ENCODE data around the gene UQCC5.

UQCC5 gene

GRCh38 chr3:52495777-52496602 is 40.4 kb upstream of the UQCC5 start:
- H3K36me3 ChIP-seq (replicated peaks): peaks cover 18% of the 10 kb centered on the region
- H3K4me3 ChIP-seq: no peak overlapping the region
- no peaks in the 10 kb centered on the region for H3K4me1 ChIP-seq
- H3K9me3 ChIP-seq: no peaks in the 10 kb centered on the region
- no peaks in the 10 kb centered on the region for H3K27me3 ChIP-seq (ENCODE audit: low read depth)
- in situ Hi-C loops (cut with MboI; ENCODE audit: low sequenced_read_pairs): no loop called here
- no peak for DNase-seq (ENCODE audit: low spot score in 2 of 2)

- no peaks in the 10 kb centered on the region for H3K4me1 ChIP-seq
- H3K4me3 ChIP-seq: no peak overlapping the region
- in situ Hi-C loops (cut with MboI; ENCODE audit: low sequenced_read_pairs): no loop called here
- no peak for DNase-seq (ENCODE audit: low spot score in 2 of 2)
- H3K36me3 ChIP-seq (replicated peaks): no peaks in the 10 kb centered on the region
- no peaks in the 10 kb centered on the region for H3K9me3 ChIP-seq
- no peaks in the 10 kb centered on the region for H3K27me3 ChIP-seq (ENCODE audit: low read depth)
Observed at GRCh38 chr3:52498137-52499054, 38.0 kb upstream of the UQCC5 start.

DNA sequence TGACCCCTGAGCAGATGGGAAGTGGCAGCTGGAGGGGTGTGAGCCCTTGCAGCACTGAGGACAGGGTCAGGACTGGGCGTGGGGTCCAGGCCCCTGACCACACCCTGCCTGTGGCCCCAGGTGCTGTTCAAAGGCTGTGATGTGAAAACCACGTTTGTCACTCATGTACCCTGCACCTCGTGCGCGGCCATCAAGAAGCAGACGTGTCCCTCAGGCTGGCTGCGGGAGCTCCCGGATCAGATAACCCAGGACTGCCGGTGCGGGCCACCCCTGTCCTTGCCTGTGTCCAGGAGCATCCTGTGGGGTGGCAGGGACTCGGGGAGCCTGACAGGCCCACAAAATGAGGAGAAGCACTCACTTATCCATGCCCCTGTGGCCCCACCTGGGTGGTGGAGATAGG is 35.4 kb upstream of the UQCC5 start:
- in situ Hi-C loops (cut with MboI; ENCODE audit: low sequenced_read_pairs): no loop called here
- no peaks in the 10 kb centered on the region for H3K36me3 ChIP-seq (replicated peaks)
- DNase-seq (ENCODE audit: low spot score in 2 of 2): no peak
- no peaks in the 10 kb centered on the region for H3K4me1 ChIP-seq
- no peaks in the 10 kb centered on the region for H3K27me3 ChIP-seq (ENCODE audit: low read depth)
- H3K9me3 ChIP-seq: no peaks in the 10 kb centered on the region
- H3K4me3 ChIP-seq: no peak overlapping the region

- H3K27me3 ChIP-seq (ENCODE audit: low read depth): no peaks in the 10 kb centered on the region
- in situ Hi-C loops (cut with MboI; ENCODE audit: low sequenced_read_pairs): no loop called here
- H3K4me1 ChIP-seq: no peaks in the 10 kb centered on the region
- H3K36me3 ChIP-seq (replicated peaks): no peaks in the 10 kb centered on the region
- H3K9me3 ChIP-seq: no peaks in the 10 kb centered on the region
- H3K4me3 ChIP-seq: no peak overlapping the region
- no peak for DNase-seq (ENCODE audit: low spot score in 2 of 2)
Observed at GRCh38 chr3:52502001-52502400, 34.4 kb upstream of the UQCC5 start.

DNA sequence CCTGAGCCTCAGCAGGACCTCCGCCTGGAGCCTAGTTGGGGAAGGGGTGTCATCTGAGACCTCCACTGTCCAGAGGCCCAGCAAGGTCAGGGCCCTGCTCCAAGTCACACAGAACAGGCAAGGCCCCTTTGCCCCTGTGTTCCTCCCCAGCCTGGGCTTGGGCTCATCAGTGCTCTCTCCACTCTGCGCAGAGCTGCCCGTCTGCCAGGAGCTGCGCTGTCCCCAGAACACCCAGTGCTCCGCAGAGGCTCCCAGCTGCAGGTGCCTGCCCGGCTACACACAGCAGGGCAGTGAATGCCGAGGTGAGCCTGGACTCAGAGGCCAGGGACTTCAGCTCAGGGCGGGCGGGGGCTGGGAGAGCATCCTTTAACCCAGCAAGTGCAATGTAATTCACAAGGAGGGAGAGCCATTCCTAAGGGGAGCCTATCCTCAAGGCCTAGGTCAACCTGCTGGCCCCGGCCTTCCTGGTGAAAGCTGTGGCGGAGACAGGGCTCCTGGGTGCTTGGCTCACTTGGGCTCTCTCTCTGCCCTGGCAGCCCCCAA is 33.5 kb upstream of the UQCC5 start:
- in situ Hi-C loops (cut with MboI; ENCODE audit: low sequenced_read_pairs): no loop called here
- no peak for DNase-seq (ENCODE audit: low spot score in 2 of 2)
- Histone ChIP-seq H3K4me1 (no peaks in the 10 kb centered on the region), H3K4me3 (no peak overlapping the region), H3K36me3 (replicated peaks) (no peaks in the 10 kb centered on the region), H3K27me3 (ENCODE audit: low read depth) (no peaks in the 10 kb centered on the region), H3K9me3 (no peaks in the 10 kb centered on the region)

DNA sequence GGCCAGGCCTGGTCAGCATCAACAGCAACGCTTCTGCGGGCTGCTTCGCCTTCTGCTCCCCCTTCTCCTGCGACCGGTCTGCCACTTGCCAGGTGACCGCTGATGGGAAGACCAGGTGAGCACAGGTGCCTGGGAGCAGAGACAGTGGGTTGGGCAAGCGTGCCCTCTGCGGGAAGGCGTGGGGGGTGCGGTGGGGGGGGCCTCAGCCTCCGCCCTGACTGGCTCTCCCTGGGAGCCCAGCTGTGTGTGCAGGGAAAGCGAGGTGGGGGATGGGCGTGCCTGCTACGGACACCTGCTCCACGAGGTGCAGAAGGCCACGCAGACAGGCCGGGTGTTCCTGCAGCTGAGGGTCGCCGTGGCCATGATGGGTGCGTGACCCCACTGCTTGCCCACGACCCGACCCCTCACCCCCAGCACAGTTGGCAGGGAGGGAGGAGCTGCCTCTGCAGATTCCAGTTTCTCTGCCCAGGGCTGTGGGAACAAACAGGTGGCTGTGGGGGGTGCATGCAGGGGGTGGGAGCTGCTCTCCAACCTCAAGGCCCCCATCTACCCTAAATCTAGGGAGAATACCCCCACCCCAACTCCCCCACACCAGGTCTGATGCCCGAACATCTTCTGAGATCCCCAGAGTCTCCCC is 32.5 kb upstream of the UQCC5 start:
- no peak for DNase-seq (ENCODE audit: low spot score in 2 of 2)
- H3K9me3 ChIP-seq: no peaks in the 10 kb centered on the region
- no peak overlapping the region for H3K4me3 ChIP-seq
- in situ Hi-C loops (cut with MboI; ENCODE audit: low sequenced_read_pairs): no loop called here
- no peaks in the 10 kb centered on the region for H3K27me3 ChIP-seq (ENCODE audit: low read depth)
- H3K4me1 ChIP-seq: no peaks in the 10 kb centered on the region
- no peaks in the 10 kb centered on the region for H3K36me3 ChIP-seq (replicated peaks)

DNA sequence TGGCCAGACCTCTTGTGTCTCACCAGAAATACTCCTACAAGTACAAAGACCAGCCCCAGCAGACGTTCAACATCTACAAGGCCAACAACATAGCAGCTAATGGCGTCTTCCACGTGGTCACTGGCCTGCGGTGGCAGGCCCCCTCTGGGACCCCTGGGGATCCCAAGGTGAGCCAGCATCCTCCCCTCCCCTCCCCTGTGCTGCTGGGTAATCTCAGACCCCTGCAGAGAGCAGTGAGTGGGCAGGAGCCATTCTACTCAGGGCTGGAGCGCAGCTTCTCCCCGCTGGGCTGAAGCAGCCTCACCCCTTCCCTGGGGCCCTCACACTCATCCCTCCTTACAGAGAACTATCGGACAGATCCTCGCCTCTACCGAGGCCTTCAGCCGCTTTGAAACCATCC is 31.4 kb upstream of the UQCC5 start:
- in situ Hi-C loops (cut with MboI; ENCODE audit: low sequenced_read_pairs): no loop called here
- Histone ChIP-seq H3K36me3 (replicated peaks) (no peaks in the 10 kb centered on the region), H3K4me3 (no peak overlapping the region), H3K9me3 (no peaks in the 10 kb centered on the region), H3K27me3 (ENCODE audit: low read depth) (no peaks in the 10 kb centered on the region), H3K4me1 (no peaks in the 10 kb centered on the region)
- no peak for DNase-seq (ENCODE audit: low spot score in 2 of 2)

- DNase-seq (ENCODE audit: low spot score in 2 of 2): no peak
- in situ Hi-C loops (cut with MboI; ENCODE audit: low sequenced_read_pairs): no loop called here
Observed at GRCh38 chr3:52506266-52506966, 30.0 kb upstream of the UQCC5 start.

GRCh38 chr3:52507359-52507758 is 29.0 kb upstream of the UQCC5 start:
- no peak overlapping the region for H3K4me3 ChIP-seq
- H3K9me3 ChIP-seq: no peaks in the 10 kb centered on the region
- H3K27me3 ChIP-seq (ENCODE audit: low read depth): no peaks in the 10 kb centered on the region; the same call in 1 of the 2 replicates
- in situ Hi-C loops (cut with MboI; ENCODE audit: low sequenced_read_pairs): no loop called here
- H3K36me3 ChIP-seq (replicated peaks): no peaks in the 10 kb centered on the region
- no peaks in the 10 kb centered on the region for H3K4me1 ChIP-seq
- no peak for DNase-seq (ENCODE audit: low spot score in 2 of 2)

More at GRCh38 chr3:52506266-52506966, 30.0 kb upstream of the UQCC5 start:
- Histone ChIP-seq H3K9me3 (no peaks in the 10 kb centered on the region), H3K36me3 (replicated peaks) (no peaks in the 10 kb centered on the region), H3K4me1 (no peaks in the 10 kb centered on the region), H3K27me3 (ENCODE audit: low read depth) (no peaks in the 10 kb centered on the region; the same call in 1 of the 2 replicates), H3K4me3 (no peak overlapping the region)

DNA sequence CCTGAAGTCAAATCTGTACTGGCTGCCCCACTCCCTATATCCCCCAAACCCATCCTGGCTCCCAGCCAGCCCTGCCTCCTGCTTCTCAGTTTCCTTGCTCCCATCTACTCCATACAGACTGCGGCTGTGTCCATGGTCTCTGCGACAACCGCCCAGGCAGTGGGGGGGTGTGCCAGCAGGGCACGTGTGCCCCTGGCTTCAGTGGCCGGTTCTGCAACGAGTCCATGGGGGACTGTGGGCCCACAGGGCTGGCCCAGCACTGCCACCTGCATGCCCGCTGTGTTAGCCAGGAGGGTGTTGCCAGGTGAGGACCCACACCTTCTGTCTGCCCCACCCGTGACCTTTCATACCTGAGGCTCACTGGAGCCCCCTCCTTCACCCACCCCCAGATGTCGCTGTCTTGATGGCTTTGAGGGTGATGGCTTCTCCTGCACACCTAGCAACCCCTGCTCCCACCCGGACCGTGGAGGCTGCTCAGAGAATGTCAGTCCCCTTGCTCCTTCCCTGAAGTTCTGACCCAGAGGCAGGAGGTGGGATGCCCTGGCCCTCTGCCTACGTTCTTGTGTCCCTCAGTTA is 26.6 kb upstream of the UQCC5 start:
- in situ Hi-C loops (cut with MboI; ENCODE audit: low sequenced_read_pairs): no loop called here
- H3K9me3 ChIP-seq: no peaks in the 10 kb centered on the region
- no peak overlapping the region for H3K4me3 ChIP-seq
- no peaks in the 10 kb centered on the region for H3K4me1 ChIP-seq
- DNase-seq (ENCODE audit: low spot score in 2 of 2): no peak
- no peaks in the 10 kb centered on the region for H3K36me3 ChIP-seq (replicated peaks)
- peaks cover 2% of the 10 kb centered on the region; the same call in 1 of the 2 replicates for H3K27me3 ChIP-seq (ENCODE audit: low read depth)

- no peaks in the 10 kb centered on the region for H3K4me1 ChIP-seq
- H3K27me3 ChIP-seq (ENCODE audit: low read depth): peaks cover 2% of the 10 kb centered on the region; the same call in 1 of the 2 replicates
- H3K9me3 ChIP-seq: no peaks in the 10 kb centered on the region
- no peak for DNase-seq (ENCODE audit: low spot score in 2 of 2)
- no peaks in the 10 kb centered on the region for H3K36me3 ChIP-seq (replicated peaks)
- in situ Hi-C loops (cut with MboI; ENCODE audit: low sequenced_read_pairs): no loop called here
- H3K4me3 ChIP-seq: no peak overlapping the region
Observed at GRCh38 chr3:52511509-52511908, 24.9 kb upstream of the UQCC5 start.

DNA sequence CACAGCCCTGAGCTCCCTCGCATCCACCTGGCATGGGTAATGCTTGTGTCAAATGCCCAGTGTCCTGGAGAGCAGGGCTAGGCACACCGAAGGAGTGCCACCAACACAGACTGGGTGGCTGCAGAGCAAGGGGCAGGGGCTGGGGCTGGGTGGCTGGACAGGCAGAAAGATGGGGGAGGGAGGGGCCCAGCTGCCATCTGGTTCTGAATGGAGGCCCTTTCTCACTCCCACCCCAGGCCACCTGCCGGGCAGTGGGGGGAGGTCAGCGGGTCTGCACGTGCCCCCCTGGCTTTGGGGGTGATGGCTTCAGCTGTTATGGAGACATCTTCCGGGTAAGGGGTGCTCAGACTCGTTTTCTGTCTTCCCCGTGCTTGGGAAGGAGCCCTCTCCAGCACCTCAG is 24.3 kb upstream of the UQCC5 start:
- in situ Hi-C loops (cut with MboI; ENCODE audit: low sequenced_read_pairs): no loop called here
- DNase-seq (ENCODE audit: low spot score in 2 of 2): no peak
- no peak overlapping the region for H3K4me3 ChIP-seq
- no peaks in the 10 kb centered on the region for H3K4me1 ChIP-seq
- peaks cover 2% of the 10 kb centered on the region; the same call in 1 of the 2 replicates for H3K27me3 ChIP-seq (ENCODE audit: low read depth)
- no peaks in the 10 kb centered on the region for H3K9me3 ChIP-seq
- no peaks in the 10 kb centered on the region for H3K36me3 ChIP-seq (replicated peaks)

DNA sequence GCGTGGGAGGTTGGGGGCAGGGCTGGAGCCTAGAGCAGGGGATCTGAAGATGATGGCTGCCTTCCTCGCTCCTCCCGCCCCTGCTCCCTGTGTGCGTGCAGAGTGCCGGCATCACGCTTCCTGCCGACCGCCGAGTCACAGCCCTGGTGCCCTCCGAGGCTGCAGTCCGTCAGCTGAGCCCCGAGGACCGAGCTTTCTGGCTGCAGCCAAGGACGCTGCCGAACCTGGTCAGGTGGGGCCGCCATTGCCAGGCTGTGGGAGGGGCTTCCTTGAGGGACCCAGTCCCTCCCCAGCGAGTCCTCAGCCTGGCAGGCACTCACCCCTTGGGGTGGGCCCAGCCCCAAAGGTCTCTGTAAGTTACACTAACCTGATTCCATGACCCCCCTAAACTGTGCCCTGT is 23.7 kb upstream of the UQCC5 start:
- DNase-seq (ENCODE audit: low spot score in 2 of 2): no peak
- in situ Hi-C loops (cut with MboI; ENCODE audit: low sequenced_read_pairs): no loop called here
- Histone ChIP-seq H3K4me3 (no peak overlapping the region), H3K27me3 (ENCODE audit: low read depth) (peaks cover 2% of the 10 kb centered on the region; the same call in 1 of the 2 replicates), H3K9me3 (no peaks in the 10 kb centered on the region), H3K4me1 (no peaks in the 10 kb centered on the region), H3K36me3 (replicated peaks) (no peaks in the 10 kb centered on the region)

Data from HAP-1 (cell line).